AG10803 (cell line): ENCODE results near the gene EIF4EBP2.

Experiments used
- DNase-seq: peaks from one replicate; pipeline ENCODE4 v3.0.0; 2010; ENCODE audit warnings: low read depth
- H3K4me3 ChIP-seq: 2 replicates; pipeline ENCODE4 v1.5.1; 2011; ENCODE audit warnings: mild to moderate bottlenecking, low read length, control low read depth
- TF ChIP-seq, protein P1 (sequence below): conservative IDR thresholded peaks from 2 replicates; pipeline ENCODE4 v1.5.1; 2011; ENCODE audit warnings: mild to moderate bottlenecking, low read length, control low read depth, inconsistent platforms

Gene EIF4EBP2

DNA sequence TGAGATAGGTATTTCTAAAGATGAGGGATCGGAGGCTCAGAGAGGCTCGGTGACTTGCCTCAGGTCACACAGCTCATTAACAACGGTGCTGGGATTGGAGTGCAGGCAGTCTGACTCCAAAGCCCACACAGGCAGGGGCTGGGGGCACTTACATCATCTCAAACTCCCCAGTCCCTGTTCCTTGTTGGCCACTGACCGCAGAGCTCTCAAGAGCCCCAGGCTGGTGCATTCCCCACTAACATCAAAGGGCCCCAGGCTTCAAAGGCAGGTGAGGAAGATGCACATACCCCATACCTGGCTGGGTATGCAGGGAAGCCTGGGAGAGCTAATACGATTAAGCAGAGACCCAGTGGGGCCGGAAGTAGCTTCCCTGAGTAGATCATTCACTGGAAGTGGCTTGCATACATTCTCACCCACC is 51.3 kb downstream of the EIF4EBP2 start:
- TF ChIP-seq, protein P1, sequence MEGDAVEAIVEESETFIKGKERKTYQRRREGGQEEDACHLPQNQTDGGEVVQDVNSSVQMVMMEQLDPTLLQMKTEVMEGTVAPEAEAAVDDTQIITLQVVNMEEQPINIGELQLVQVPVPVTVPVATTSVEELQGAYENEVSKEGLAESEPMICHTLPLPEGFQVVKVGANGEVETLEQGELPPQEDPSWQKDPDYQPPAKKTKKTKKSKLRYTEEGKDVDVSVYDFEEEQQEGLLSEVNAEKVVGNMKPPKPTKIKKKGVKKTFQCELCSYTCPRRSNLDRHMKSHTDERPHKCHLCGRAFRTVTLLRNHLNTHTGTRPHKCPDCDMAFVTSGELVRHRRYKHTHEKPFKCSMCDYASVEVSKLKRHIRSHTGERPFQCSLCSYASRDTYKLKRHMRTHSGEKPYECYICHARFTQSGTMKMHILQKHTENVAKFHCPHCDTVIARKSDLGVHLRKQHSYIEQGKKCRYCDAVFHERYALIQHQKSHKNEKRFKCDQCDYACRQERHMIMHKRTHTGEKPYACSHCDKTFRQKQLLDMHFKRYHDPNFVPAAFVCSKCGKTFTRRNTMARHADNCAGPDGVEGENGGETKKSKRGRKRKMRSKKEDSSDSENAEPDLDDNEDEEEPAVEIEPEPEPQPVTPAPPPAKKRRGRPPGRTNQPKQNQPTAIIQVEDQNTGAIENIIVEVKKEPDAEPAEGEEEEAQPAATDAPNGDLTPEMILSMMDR: no peak
- no peak overlapping the region for H3K4me3 ChIP-seq
- no peak for DNase-seq

DNA sequence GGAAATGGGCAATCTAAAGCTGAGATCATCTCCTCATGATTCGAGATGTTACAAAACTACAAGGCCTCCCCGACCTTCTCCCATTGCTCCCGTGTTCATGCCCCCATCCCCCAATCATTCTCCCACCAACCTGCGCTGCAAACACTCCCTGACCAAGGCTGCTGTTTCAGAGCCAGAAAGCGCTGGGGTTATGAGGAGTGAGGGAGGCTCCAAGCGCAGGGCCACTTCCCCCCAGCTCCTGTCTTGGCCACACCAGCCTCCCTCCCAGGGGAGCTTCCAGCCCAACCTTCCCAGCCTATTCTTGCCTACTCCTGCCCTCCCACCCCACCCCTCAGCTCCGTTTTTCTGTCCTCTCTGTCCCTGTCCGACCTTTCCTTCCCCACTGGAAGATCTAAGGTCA is 52.2 kb downstream of the EIF4EBP2 start:
- H3K4me3 ChIP-seq: no peak overlapping the region
- DNase-seq: no peak
- TF ChIP-seq, protein P1: no peak

DNA sequence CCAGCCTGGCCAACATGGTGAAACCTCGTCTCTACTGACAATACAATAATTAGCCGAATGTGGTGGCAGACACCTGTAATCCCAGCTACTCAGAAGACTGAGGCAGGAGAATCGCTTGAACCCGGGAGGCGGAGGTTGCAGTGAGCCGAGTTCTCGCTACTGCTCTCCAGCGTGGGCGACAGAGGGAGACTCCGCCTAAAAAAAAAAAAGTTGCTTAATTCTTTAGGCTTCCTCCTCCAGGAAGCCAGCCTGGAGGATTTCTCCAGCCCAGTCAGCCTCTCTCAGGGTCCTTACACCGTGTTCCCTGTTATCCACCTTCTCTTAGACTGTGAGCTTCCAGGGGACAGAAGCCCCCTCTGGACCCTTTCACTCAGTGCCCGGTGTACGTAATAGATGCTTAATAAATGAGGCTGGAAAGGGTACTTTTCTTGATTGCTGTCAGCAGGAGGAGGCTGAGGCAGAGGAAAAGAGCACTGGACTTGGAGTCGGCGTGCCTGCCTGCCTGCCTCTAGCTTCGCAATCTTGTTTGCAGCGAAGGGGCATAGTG is 53.9 kb downstream of the EIF4EBP2 start:
- H3K4me3 ChIP-seq: no peak overlapping the region
- TF ChIP-seq, protein P1: no peak
- DNase-seq: no peak

DNA sequence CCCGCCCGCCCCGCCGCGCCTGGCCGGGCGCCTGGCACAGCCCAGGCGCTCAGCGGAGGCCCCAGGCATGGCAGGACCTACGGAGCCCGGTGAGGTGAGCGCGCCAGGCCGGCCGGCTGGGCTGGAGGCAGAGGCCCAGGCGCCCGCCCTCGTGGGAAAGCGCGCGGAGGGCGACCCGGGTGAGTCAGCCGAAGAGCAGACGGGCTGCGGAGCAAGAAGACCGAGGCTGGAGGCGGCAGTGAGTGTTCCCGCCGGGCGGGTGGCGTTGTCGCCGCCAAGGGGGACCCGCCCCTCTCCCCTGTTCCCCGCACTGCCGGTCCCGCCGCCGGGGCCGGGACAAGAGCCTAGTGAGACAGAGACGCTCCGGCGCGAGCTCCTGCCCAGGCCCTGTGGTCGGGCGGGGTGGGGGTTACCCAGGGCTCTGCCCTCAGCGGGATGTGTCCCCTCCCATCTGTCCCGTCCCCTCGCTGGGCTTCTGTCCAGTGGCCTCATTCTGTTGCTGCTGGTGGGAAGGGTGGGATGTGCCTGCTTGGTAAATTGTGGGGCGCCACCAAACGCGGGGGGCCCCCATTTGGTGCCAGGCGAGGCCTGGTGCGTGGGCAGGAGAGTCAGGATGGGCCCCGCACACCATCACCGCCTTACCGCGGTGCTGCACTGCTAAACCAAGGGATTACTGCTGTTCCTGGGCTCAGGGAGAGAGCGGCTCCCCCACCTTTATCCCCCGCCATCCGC is 54.5 kb downstream of the EIF4EBP2 start:
- H3K4me3 ChIP-seq: 0 out of 2 replicates have a peak overlapping the region, but pooled peaks have one; percentile 5
- TF ChIP-seq, protein P1: no peak
- DNase-seq: peak; percentile 66

DNA sequence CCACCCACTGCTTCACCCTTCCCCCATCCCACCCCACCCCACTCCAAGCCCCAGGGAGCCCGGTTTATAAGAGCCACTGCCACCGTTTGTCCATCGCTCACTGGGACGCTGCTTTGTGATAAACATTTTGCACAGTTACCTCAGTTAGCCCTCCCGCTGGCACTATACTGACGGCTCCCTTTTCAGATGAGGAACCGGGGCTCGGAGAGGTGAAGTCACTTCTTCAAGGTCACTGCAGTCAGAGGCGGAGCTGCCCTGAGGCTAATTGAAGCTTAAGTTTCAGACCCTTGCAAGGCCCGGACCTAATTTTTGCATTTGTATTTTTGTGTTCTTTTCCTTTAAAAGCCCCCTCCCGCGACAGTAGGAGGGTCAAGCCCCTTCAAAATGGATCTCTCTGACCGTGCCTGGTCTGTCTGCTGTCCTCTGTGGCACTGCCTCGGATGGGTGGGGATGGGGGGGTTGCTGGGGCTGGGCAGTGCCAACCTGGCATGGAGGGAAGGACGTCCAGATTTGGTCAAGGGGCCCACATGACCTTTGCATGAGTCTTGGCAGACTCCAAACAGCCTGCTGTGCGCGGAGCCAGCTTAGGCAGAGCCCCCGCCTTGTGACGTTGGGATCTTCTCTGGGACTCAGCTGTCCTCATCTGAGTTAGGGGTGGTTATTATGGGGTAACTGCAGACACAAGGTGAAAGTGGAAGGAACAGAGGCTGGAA is 55.3 kb downstream of the EIF4EBP2 start:
- TF ChIP-seq, protein P1: no peak
- H3K4me3 ChIP-seq: no peak overlapping the region
- DNase-seq: no peak

DNA sequence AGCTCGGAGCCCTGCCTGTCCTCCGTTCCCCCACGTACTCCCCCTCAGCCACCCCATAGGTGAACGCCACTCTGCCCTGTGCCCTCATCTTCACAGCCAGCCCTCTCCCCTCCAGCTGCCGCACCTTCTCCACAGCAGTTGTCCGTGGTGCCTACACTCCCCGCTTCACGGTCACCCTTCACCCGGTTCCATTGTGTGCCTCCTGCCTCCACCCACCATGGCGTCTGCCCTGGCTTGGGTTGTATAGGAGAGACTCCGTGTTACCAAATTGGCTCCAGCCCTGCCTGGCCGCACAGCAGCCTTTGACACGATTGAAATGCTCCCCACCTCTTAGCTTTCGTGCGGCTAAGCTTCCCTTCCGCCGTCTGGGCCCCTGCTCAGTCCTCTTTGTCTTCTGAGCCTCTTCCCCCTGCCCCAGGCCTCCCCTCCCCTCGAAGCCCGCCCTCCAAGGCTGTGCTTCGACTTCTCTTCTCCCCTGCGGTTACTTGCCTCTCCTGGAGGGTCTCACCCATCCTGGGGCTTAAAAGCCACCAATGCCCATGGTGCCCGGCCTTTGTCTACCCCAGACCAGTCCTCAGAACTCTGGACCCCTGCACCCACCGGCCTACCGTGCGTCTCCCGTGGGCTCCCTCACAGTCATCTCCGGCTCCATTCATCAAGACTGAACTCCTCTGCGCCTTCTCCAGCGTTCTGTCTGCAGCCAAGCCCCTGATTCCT is 56.0 kb downstream of the EIF4EBP2 start:
- TF ChIP-seq, protein P1: no peak
- H3K4me3 ChIP-seq: no peak overlapping the region
- no peak for DNase-seq
